Panc1 (cell line): ENCODE measurements around the gene EVC. TPM values are rescaled to one million over a fixed set of nuclear protein-coding genes. Genes with fewer than 3 reads are reported as not detected.

Source experiments
- ATAC-seq: fragments of 200-7000 bp; cut with Tn5 transposase; 2 replicates; pipeline ENCODE4 v1.9.1; 2020; ENCODE audit warnings: mild to moderate bottlenecking, moderate library complexity
- BruUV-seq: library from RNA; stranded (reverse); fragments of 400-500 nt; replicated peaks from 2 replicates; lab custom pipeline; 2021; lab: Mats Ljungman, UMichigan
- CTCF ChIA-PET: fragments of 300-600 bp; sonication (Branson Sonifier 250); formaldehyde crosslinking; loops from one replicate; lab custom pipeline; 2022; ENCODE audit warnings: antibody characterized with exemption; lab: Charles Lee
- POLR2A ChIA-PET: fragments of 300-600 bp; sonication (Branson Sonifier 250); formaldehyde crosslinking; loops from one replicate; lab custom pipeline; 2022; ENCODE audit warnings: antibody characterized with exemption; lab: Charles Lee
- DNase-seq: peaks from one replicate; pipeline ENCODE4 v3.0.0-alpha.2; 2010; ENCODE audit warnings: low read depth, low spot score
- H3K27ac ChIP-seq: 2 replicates; pipeline ENCODE4 v1.5.1; 2011; ENCODE audit warnings: mild to moderate bottlenecking, low read length, inconsistent platforms
- H3K27me3 ChIP-seq: fragments of 200-500 bp; sonication (Bioruptor generic); 2 replicates; pipeline ENCODE4 v1.6.0; 2014; ENCODE audit warnings: low read length, inconsistent platforms; ENCODE audit not compliant: control insufficient read depth, insufficient read depth
- H3K36me3 ChIP-seq: fragments of 200-500 bp; sonication (Bioruptor generic); 2 replicates; pipeline ENCODE4 v1.5.1; 2014; ENCODE audit warnings: inconsistent platforms, mild to moderate bottlenecking, low read length, moderate library complexity; ENCODE audit not compliant: control insufficient read depth, insufficient read depth
- H3K4me1 ChIP-seq: 2 replicates; pipeline ENCODE4 v1.5.1; 2011; ENCODE audit warnings: inconsistent platforms, mild to moderate bottlenecking, low read length, moderate library complexity; ENCODE audit not compliant: control insufficient read depth, insufficient read depth
- H3K4me3 ChIP-seq, 2 experiments: 2 replicates each; pipeline ENCODE4 v1.5.1; 2011 to 2012; ENCODE audit warnings: low read depth in 2 of 2, low read length in 2 of 2, mild to moderate bottlenecking in 2 of 2, inconsistent platforms in 1 of 2, moderate library complexity in 1 of 2
- H3K9me3 ChIP-seq: fragments of 200-500 bp; sonication (Bioruptor generic); 2 replicates; pipeline ENCODE4 v1.5.1; 2014; ENCODE audit warnings: low read depth, mild to moderate bottlenecking, inconsistent platforms, low read length, moderate library complexity; ENCODE audit not compliant: control insufficient read depth, insufficient read depth
- CTCF ChIP-seq: fragments of 450-650 bp; IDR thresholded peaks from 2 replicates; pipeline ENCODE4 v1.5.1; 2017; ENCODE audit warnings: mild to moderate bottlenecking
- POLR2AphosphoS5 ChIP-seq: IDR thresholded peaks from 2 replicates; pipeline ENCODE4 v1.6.1; 2012; ENCODE audit warnings: mild to moderate bottlenecking, low read depth, low read length, moderate library complexity
- REST ChIP-seq, 2 experiments: IDR thresholded peaks; 2 replicates each; pipeline ENCODE4 v1.6.1; 2011 to 2012; ENCODE audit warnings: low read depth in 2 of 2, control low read depth in 1 of 2, low read length in 1 of 2, mild to moderate bottlenecking in 1 of 2, moderate library complexity in 1 of 2; ENCODE audit not compliant: insufficient read depth in 1 of 2
- SIN3A ChIP-seq: IDR thresholded peaks from 2 replicates; pipeline ENCODE4 v1.6.1; 2012; ENCODE audit warnings: low read depth, mild to moderate bottlenecking, low read length, moderate library complexity, borderline replicate concordance; ENCODE audit not compliant: insufficient read depth
- TCF7L2 ChIP-seq: IDR thresholded peaks from 2 replicates; pipeline ENCODE4 v1.6.1; 2011; ENCODE audit warnings: mild to moderate bottlenecking, low read depth, low read length, inconsistent platforms
- in situ Hi-C: cut with HindIII; loops from 2 replicates; pipeline ENCODE4 v1.10.0; 2016; ENCODE audit warnings: low sequenced_read_pairs, low pct_unique_long_range_greater_than_20kb
- intact Hi-C: fragments of 100-400 bp; cut with micrococcal nuclease; formaldehyde crosslinking; loops from one replicate; pipeline ENCODE4 v1.10.0; 2022; ENCODE audit not compliant: unreplicated experiment
- total RNA-seq: library from RNA; stranded (reverse); gene quantifications from one replicate; pipeline ENCODE4 v1.2.1, GENCODE V29; 2021; ENCODE audit not compliant: unreplicated experiment

EVC gene
- total RNA-seq, 1 experiment from 2014 or later, result 12.1 TPM

GRCh38 chr4:5716391-5716790 is 5.4 kb downstream of the EVC start:
- BruUV-seq, result no TSS peak
- intact Hi-C loops, result no loop called here
- Histone ChIP-seq H3K4me1 (peaks cover 5% of the 10 kb centered on the region), H3K9me3 (0 out of 2 replicates have a peak, but pooled peaks cover 5% of the 10 kb centered on the region), H3K27me3 (no peaks in the 10 kb centered on the region), H3K4me3 (no peak overlapping the region), H3K27ac (no peak overlapping the region), H3K36me3 (no peaks in the 10 kb centered on the region)
- ATAC-seq, result no peak
- no peak for TF ChIP-seq TCF7L2
- TF ChIP-seq REST (IDR thresholded peaks at IDR 0.05; ENCODE audit: insufficient read depth in 1 of 2, low read depth in 2 of 2, low read length in 1 of 2), result no peak
- no peak for TF ChIP-seq CTCF
- TF ChIP-seq SIN3A, result no peak
- POLR2A ChIA-PET, result no interaction called here
- in situ Hi-C loops, result no loop called here
- DNase-seq, result no peak
- CTCF ChIA-PET, result no interaction called here

GRCh38 chr4:5717449-5718158 is 6.6 kb downstream of the EVC start:
- H3K27me3 ChIP-seq, result no peaks in the 10 kb centered on the region
- CTCF ChIA-PET, result no interaction called here
- intact Hi-C loops (no loop called here), in situ Hi-C loops (no loop called here)
- 0 out of 2 replicates have a peak, but pooled peaks cover 5% of the 10 kb centered on the region for H3K9me3 ChIP-seq
- POLR2A ChIA-PET, result no interaction called here
- TF ChIP-seq REST (IDR thresholded peaks at IDR 0.05; ENCODE audit: insufficient read depth in 1 of 2, low read depth in 2 of 2, low read length in 1 of 2) (no peak), CTCF (no peak), POLR2AphosphoS5 (no peak), TCF7L2 (no peak), SIN3A (no peak)
- no peak overlapping the region for H3K4me3 ChIP-seq
- no peaks in the 10 kb centered on the region for H3K4me1 ChIP-seq
- no peak overlapping the region for H3K27ac ChIP-seq
- no TSS peak for BruUV-seq
- DNase-seq (no peak), ATAC-seq (no peak)
- H3K36me3 ChIP-seq, result no peaks in the 10 kb centered on the region
